OCI-LY1 (cell line): ENCODE results near the gene IKZF1.

Experiments used
- H2AFZ ChIP-seq: fragments of 200-600 bp; sonication (generic), shearing (Covaris generic); 2 replicates; pipeline ENCODE4 v1.6.0; 2014; ENCODE audit warnings: antibody characterized with exemption, mild to moderate bottlenecking, low read length
- H3F3A ChIP-seq: fragments of 200-600 bp; sonication (generic), shearing (Covaris generic); 2 replicates; pipeline ENCODE4 v1.6.0; 2014; ENCODE audit warnings: mild to moderate bottlenecking, antibody characterized with exemption, low read length, moderate library complexity; ENCODE audit not compliant: insufficient read depth
- H3K27ac ChIP-seq: fragments of 200-600 bp; sonication (generic); 2 replicates; pipeline ENCODE4 v1.5.1; 2014; ENCODE audit warnings: low read length, mixed run types, mild to moderate bottlenecking, low read depth; ENCODE audit not compliant: poor library complexity, severe bottlenecking
- H3K27me3 ChIP-seq: fragments of 200-600 bp; sonication (generic); 2 replicates; pipeline ENCODE4 v1.6.0; 2014; ENCODE audit warnings: antibody characterized with exemption, mild to moderate bottlenecking, low read length, moderate library complexity; ENCODE audit not compliant: insufficient read depth
- H3K36me3 ChIP-seq: fragments of 200-600 bp; sonication (generic); 2 replicates; pipeline ENCODE4 v1.6.1; 2014; ENCODE audit warnings: mild to moderate bottlenecking, antibody characterized with exemption, low read length, moderate library complexity, mixed read lengths; ENCODE audit not compliant: insufficient read depth
- H3K4me1 ChIP-seq: fragments of 200-600 bp; sonication (generic); 2 replicates; pipeline ENCODE4 v1.5.1; 2014; ENCODE audit warnings: mild to moderate bottlenecking, low read length, moderate library complexity; ENCODE audit not compliant: insufficient read depth, severe bottlenecking
- H3K4me2 ChIP-seq: fragments of 200-600 bp; sonication (generic), shearing (Covaris generic); 2 replicates; pipeline ENCODE4 v1.6.1; 2014; ENCODE audit warnings: low read length
- H3K4me3 ChIP-seq: fragments of 200-600 bp; sonication (generic); 2 replicates; pipeline ENCODE4 v1.5.1; 2014; ENCODE audit warnings: low read length, low read depth, mild to moderate bottlenecking, mixed read lengths; ENCODE audit not compliant: poor library complexity, severe bottlenecking
- H3K79me2 ChIP-seq: fragments of 200-600 bp; shearing (Covaris generic); 2 replicates; pipeline ENCODE4 v1.6.1; 2016; ENCODE audit warnings: mixed run types, low read length, mixed read lengths; ENCODE audit not compliant: insufficient read depth
- H3K9ac ChIP-seq: fragments of 200-600 bp; sonication (generic), shearing (Covaris generic); 2 replicates; pipeline ENCODE4 v1.6.1; 2014; ENCODE audit warnings: mild to moderate bottlenecking, low read length, mixed read lengths
- H3K9me2 ChIP-seq: fragments of 200-600 bp; sonication (generic), shearing (Covaris generic); 2 replicates; pipeline ENCODE4 v1.6.1; 2014; ENCODE audit warnings: low read depth, mild to moderate bottlenecking, low read length, mixed read lengths
- H3K9me3 ChIP-seq: fragments of 200-600 bp; shearing (Covaris generic); 2 replicates; pipeline ENCODE4 v1.6.1; 2014; ENCODE audit warnings: low read length, mixed read lengths
- H4K20me1 ChIP-seq: fragments of 200-600 bp; sonication (generic), shearing (Covaris generic); 2 replicates; pipeline ENCODE4 v1.6.0; 2016; ENCODE audit warnings: mild to moderate bottlenecking, low read length; ENCODE audit not compliant: insufficient read depth
- EZH2 ChIP-seq: fragments of 200-600 bp; sonication (generic), shearing (Covaris generic); IDR thresholded peaks from 2 replicates; pipeline ENCODE4 v1.8.0; 2017; ENCODE audit warnings: borderline replicate concordance, mixed run types, mild to moderate bottlenecking, antibody characterized with exemption, low read length, moderate library complexity, mixed read lengths
- TF ChIP-seq, protein P1 (sequence below): fragments of 200-600 bp; sonication (generic), shearing (Covaris generic); IDR thresholded peaks from 2 replicates; pipeline ENCODE4 v1.5.1; 2017; ENCODE audit warnings: mild to moderate bottlenecking, antibody characterized with exemption, low read length, moderate library complexity, mixed read lengths

IKZF1 gene

DNA sequence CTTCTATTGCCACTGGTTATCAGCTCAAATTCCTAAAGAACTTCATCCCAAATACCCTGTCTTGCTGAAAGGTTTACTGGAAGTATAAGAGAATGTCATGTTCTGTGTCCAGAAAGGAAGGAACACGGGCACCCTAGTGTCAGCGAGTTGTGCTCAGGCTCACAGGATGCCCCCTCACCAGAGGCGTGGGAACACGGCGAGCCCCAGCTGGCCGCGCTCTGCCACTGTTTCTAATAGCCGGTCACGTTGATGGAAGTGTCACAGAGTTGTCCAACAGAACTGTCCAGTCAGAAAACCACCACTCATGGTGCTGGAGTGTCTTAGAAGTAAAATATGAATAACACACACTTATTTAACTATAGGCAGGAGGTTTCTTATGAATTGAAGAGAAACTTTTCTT is 72.8 kb downstream of the IKZF1 start:
- Histone ChIP-seq H3K9me2 (no peaks in the 10 kb centered on the region), H3F3A (no peaks in the 10 kb centered on the region), H4K20me1 (no peaks in the 10 kb centered on the region), H3K9ac (no peak overlapping the region), H3K4me2 (no peak overlapping the region), H3K27ac (no peak overlapping the region), H3K36me3 (peaks cover 98% of the 10 kb centered on the region), H3K27me3 (no peaks in the 10 kb centered on the region), H3K79me2 (no peaks in the 10 kb centered on the region), H3K4me3 (no peak overlapping the region), H3K9me3 (no peaks in the 10 kb centered on the region), H2AFZ (no peak overlapping the region), H3K4me1 (no peaks in the 10 kb centered on the region)
- TF ChIP-seq, protein P1, sequence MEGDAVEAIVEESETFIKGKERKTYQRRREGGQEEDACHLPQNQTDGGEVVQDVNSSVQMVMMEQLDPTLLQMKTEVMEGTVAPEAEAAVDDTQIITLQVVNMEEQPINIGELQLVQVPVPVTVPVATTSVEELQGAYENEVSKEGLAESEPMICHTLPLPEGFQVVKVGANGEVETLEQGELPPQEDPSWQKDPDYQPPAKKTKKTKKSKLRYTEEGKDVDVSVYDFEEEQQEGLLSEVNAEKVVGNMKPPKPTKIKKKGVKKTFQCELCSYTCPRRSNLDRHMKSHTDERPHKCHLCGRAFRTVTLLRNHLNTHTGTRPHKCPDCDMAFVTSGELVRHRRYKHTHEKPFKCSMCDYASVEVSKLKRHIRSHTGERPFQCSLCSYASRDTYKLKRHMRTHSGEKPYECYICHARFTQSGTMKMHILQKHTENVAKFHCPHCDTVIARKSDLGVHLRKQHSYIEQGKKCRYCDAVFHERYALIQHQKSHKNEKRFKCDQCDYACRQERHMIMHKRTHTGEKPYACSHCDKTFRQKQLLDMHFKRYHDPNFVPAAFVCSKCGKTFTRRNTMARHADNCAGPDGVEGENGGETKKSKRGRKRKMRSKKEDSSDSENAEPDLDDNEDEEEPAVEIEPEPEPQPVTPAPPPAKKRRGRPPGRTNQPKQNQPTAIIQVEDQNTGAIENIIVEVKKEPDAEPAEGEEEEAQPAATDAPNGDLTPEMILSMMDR = no peak
- no peak for TF ChIP-seq EZH2

DNA sequence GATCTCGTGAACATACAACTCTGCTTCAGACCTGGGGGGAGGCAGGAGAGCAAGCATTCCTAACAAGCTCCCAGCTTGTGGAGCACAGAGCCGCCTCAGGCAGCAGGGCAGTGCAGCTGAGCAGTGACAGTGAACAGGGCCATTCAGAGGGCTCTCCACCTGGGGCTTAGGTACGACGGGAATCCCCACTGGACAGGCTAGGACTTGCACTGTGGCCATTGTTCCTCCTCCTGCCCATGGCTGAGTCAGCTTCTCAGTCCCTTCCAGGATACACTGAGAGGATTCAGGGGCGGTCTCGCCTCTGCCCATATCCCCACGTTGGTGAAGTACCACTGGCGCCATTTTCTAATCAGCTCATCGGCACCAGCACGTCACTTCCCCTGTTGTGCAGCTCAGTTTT is 74.6 kb downstream of the IKZF1 start:
- H3K27me3 ChIP-seq = no peaks in the 10 kb centered on the region
- H3K9me2 ChIP-seq = no peaks in the 10 kb centered on the region
- H3K27ac ChIP-seq = peak overlapping the region; percentile 17
- H3K9ac ChIP-seq = no peak overlapping the region
- H3K4me1 ChIP-seq = no peaks in the 10 kb centered on the region
- H4K20me1 ChIP-seq = no peaks in the 10 kb centered on the region
- H3F3A ChIP-seq = no peaks in the 10 kb centered on the region
- H3K4me3 ChIP-seq = no peak overlapping the region
- no peaks in the 10 kb centered on the region for H3K9me3 ChIP-seq
- TF ChIP-seq, protein P1 = no peak
- no peak for TF ChIP-seq EZH2
- H3K36me3 ChIP-seq = peaks cover 98% of the 10 kb centered on the region
- H2AFZ ChIP-seq = no peak overlapping the region
- H3K4me2 ChIP-seq = no peak overlapping the region
- H3K79me2 ChIP-seq = no peaks in the 10 kb centered on the region

DNA sequence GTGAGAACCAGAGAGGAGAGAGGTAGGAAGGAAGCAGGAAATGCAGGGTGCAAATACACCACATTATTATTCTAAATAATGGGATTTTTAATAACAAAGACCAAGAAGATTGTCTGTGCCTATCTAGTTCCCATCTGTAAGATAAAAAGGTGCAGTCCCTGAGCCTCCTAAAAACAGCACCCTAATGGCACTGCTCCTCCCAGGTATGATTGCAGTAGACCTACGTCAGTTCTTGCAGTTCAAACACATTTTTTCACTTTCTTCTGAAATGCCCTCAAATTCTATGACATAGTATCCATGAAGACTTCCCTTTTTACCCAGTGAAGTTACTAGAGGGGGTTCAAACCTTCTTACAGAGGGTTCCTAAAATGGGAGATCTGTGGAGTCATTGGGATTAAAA is 75.0 kb downstream of the IKZF1 start:
- Histone ChIP-seq H4K20me1 (no peaks in the 10 kb centered on the region), H2AFZ (no peak overlapping the region), H3K4me1 (no peaks in the 10 kb centered on the region), H3K79me2 (no peaks in the 10 kb centered on the region), H3K4me2 (no peak overlapping the region), H3K27ac (no peak overlapping the region), H3K4me3 (no peak overlapping the region), H3K36me3 (peaks cover 98% of the 10 kb centered on the region), H3K9me3 (no peaks in the 10 kb centered on the region), H3K9ac (no peak overlapping the region), H3F3A (no peaks in the 10 kb centered on the region), H3K9me2 (no peaks in the 10 kb centered on the region), H3K27me3 (no peaks in the 10 kb centered on the region)
- no peak for TF ChIP-seq EZH2
- TF ChIP-seq, protein P1 = no peak
